Endothelial cell (in vitro differentiated cells): ENCODE data around the gene BNIP5. TPM values are rescaled to one million over a fixed set of nuclear protein-coding genes. Genes with fewer than 3 reads are reported as not detected.

Experiments
- DNase-seq: peaks from one replicate; pipeline ENCODE4 v3.0.0; 2021; ENCODE audit warnings: low spot score
- H3K27ac Mint-ChIP-seq: one replicate; pipeline ENCODE4 v1.8.0; 2021; ENCODE audit warnings: mixed read lengths, inconsistent platforms; ENCODE audit not compliant: unreplicated experiment
- H3K27me3 Mint-ChIP-seq: one replicate; pipeline ENCODE4 v1.8.0; 2021; ENCODE audit warnings: mild to moderate bottlenecking, moderate library complexity, mixed read lengths, inconsistent platforms; ENCODE audit not compliant: unreplicated experiment
- H3K36me3 Mint-ChIP-seq: one replicate; pipeline ENCODE4 v1.8.0; 2021; ENCODE audit warnings: mild to moderate bottlenecking, low read depth, mixed read lengths, inconsistent platforms; ENCODE audit not compliant: unreplicated experiment
- H3K4me1 Mint-ChIP-seq: one replicate; pipeline ENCODE4 v1.8.0; 2021; ENCODE audit warnings: mild to moderate bottlenecking, mixed read lengths, inconsistent platforms; ENCODE audit not compliant: unreplicated experiment
- H3K4me3 Mint-ChIP-seq: one replicate; pipeline ENCODE4 v1.8.0; 2021; ENCODE audit warnings: mild to moderate bottlenecking, mixed read lengths, inconsistent platforms; ENCODE audit not compliant: unreplicated experiment
- H3K9me3 Mint-ChIP-seq: one replicate; pipeline ENCODE4 v1.8.0; 2021; ENCODE audit warnings: mixed read lengths, inconsistent platforms; ENCODE audit not compliant: unreplicated experiment
- total RNA-seq: library from RNA; stranded (reverse); fragmentation: NEBNext Ultra II Directional; extraction: Animal tissue kit (Norgen Biotek cat#: 25700); gene quantifications from one replicate; pipeline ENCODE4 v1.2.1, GENCODE V29; 2021; ENCODE audit not compliant: unreplicated experiment
- TF ChIP-seq, protein P1 (sequence below): fragments of 200-600 bp; sonication (generic); IDR thresholded peaks from one replicate; pipeline ENCODE4 v1.5.0; 2021; ENCODE audit warnings: antibody characterized with exemption; ENCODE audit not compliant: unreplicated experiment

The BNIP5 gene
- total RNA-seq, 1 donor from 2014 or later = not detected

DNA sequence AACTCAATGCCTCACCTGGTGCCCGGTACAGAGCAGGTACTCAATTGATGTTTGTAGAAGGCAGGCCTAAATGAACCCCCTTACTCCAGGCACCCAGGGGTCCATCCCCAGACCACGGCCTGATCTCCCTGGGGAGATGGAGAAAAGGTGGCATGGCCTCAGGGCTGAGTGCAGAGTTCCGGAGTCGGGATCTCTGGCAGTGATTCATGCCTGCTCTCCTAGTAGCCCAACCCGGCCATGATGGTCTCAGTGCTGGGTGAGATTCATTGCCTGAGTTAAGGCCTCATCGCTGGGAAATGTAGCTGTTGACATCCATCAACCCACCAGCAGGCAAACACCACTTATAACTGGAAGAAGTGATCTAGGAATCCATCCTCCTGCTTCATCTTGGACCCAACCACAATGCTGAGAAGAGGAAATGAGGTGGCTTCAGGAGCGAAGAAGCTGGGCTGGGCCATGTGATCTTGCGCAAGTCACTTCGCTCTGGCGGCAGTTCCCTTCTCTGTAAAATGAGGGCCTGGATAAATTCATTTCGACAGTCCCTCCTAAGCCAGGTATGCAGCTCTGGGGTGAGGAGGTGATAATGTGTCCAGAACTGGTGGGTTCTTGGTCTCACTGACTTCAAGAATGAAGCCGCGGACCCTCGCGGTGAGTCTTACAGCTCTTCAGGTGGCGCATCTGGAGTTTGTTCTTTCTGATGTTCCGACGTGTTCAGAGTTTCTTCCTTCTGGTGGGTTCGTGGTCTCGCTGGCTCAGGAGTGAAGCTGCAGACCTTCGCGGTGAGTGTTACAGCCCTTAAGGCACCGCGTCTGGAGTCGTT lies 26.1 kb upstream of the BNIP5 start:
- Mint-ChIP-seq H3K9me3 (no peaks in the 10 kb centered on the region), H3K27me3 (no peaks in the 10 kb centered on the region), H3K4me1 (peaks cover 21% of the 10 kb centered on the region), H3K36me3 (peaks cover 3% of the 10 kb centered on the region), H3K27ac (peak overlapping the region; percentile 52), H3K4me3 (no peak overlapping the region)
- TF ChIP-seq, protein P1, sequence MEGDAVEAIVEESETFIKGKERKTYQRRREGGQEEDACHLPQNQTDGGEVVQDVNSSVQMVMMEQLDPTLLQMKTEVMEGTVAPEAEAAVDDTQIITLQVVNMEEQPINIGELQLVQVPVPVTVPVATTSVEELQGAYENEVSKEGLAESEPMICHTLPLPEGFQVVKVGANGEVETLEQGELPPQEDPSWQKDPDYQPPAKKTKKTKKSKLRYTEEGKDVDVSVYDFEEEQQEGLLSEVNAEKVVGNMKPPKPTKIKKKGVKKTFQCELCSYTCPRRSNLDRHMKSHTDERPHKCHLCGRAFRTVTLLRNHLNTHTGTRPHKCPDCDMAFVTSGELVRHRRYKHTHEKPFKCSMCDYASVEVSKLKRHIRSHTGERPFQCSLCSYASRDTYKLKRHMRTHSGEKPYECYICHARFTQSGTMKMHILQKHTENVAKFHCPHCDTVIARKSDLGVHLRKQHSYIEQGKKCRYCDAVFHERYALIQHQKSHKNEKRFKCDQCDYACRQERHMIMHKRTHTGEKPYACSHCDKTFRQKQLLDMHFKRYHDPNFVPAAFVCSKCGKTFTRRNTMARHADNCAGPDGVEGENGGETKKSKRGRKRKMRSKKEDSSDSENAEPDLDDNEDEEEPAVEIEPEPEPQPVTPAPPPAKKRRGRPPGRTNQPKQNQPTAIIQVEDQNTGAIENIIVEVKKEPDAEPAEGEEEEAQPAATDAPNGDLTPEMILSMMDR = no peak
- no peak for DNase-seq

DNA sequence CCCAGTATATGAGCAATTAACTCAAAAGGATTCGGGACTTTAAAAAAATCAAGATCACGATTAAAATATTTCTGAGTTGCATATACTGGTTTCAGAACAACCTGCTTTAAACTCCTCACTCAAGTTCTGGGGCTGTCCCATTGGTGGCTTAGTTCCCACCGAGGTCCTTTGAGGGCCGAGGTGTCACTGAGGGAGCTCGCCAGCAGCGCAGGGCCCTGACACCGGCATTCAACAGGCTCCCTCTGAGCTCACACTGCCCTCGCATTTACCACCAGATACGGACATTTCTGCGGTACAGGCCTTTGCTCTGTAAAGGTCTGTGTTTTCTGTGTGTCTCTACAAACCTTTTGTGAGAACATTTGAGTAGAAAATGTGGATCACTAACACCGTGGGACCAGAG lies 24.4 kb upstream of the BNIP5 start:
- DNase-seq = no peak
- Mint-ChIP-seq H3K4me3 (no peak overlapping the region), H3K4me1 (peaks cover 8% of the 10 kb centered on the region), H3K27me3 (no peaks in the 10 kb centered on the region), H3K27ac (no peak overlapping the region), H3K36me3 (peaks cover 3% of the 10 kb centered on the region), H3K9me3 (no peaks in the 10 kb centered on the region)
- TF ChIP-seq, protein P1 = no peak

DNA sequence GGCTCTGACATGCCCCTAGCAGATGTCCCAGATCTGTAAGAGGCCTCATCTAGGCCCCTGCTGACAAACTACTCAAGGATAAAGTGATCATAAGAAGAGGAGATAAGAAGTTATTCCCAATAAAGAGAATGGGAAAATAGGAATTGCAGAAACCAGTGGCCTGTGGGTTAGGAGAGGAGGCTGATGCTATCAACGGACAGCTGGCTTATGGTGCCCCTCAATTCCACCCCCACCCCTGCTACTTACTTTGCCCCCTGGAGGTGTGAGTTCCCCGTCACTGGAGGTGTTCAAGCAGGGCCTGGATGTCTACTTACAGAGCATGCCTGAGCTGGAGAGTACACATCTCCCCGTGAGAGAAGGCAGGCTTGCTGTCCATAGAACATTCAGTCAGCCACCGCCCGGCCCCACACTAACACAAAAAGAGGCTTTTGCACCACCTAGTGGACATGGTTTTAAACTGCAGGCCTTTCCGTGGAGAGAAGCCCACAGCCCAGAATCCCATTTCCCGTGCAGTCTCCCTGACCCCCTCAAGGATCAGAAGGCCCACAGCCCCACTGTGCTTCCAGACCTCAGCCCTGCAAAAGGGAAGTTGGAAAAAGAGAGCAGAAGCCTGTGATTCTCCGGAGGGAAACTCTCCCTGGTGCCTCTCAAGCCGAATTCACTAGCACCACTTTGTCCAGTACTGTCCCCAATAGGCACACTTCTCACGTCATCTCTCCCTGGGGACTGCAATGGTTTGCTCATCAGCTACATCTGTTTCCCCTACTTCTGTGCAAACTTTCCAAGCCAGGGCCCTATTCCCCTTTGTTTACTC lies 23.8 kb upstream of the BNIP5 start:
- peak; percentile 80 for DNase-seq
- Mint-ChIP-seq H3K36me3 (peaks cover 3% of the 10 kb centered on the region), H3K9me3 (no peaks in the 10 kb centered on the region), H3K4me1 (peaks cover 8% of the 10 kb centered on the region), H3K27me3 (no peaks in the 10 kb centered on the region), H3K27ac (no peak overlapping the region), H3K4me3 (no peak overlapping the region)
- TF ChIP-seq, protein P1 = peak; percentile 79

- Mint-ChIP-seq H3K27me3 (no peaks in the 10 kb centered on the region), H3K27ac (no peak overlapping the region), H3K9me3 (no peaks in the 10 kb centered on the region), H3K4me3 (no peak overlapping the region), H3K36me3 (peaks cover 3% of the 10 kb centered on the region), H3K4me1 (peaks cover 5% of the 10 kb centered on the region)
- TF ChIP-seq, protein P1 = no peak
- DNase-seq = no peak
Measured at GRCh38 chr6:36358226-36358915, 21.7 kb upstream of the BNIP5 start.
